ENCODE measurements around the gene SEMA3F.

DNA sequence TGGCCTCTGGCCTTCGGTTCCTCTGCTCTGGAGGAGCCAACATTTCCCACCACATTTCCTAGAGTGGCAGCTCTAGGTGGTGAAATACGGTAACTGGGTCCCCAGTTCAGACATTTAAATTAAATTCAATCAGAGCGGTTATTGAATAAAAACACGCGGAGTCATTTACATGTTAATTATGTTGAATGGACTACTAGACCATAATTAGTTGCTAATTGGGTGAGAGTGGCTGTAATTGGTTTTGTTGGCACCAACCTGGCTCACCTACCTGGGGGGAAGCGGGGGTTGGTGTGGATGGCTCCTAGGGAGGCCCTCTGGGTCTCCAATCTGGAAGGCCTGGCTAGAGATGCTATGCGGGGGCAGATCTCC is 12.7 kb downstream of the SEMA3F start:
- TF ChIP-seq EGR1 (IDR thresholded peaks at IDR 0.05): no peak
- TF ChIP-seq, protein P1, sequence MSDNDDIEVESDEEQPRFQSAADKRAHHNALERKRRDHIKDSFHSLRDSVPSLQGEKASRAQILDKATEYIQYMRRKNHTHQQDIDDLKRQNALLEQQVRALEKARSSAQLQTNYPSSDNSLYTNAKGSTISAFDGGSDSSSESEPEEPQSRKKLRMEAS (IDR thresholded peaks at IDR 0.05): no peak
- TF ChIP-seq NFIC (IDR thresholded peaks at IDR 0.05): no peak
